Measurements from ENCODE around the gene LAMA4. TPM values are rescaled to one million over a fixed set of nuclear protein-coding genes. Genes with fewer than 3 reads are reported as not detected.
A peak's percentile ranks its signal among the peaks of the same experiment; 100 is the strongest.

LAMA4 gene
- total RNA-seq, 1 donor from 2014 or later = 44.8 TPM

DNA sequence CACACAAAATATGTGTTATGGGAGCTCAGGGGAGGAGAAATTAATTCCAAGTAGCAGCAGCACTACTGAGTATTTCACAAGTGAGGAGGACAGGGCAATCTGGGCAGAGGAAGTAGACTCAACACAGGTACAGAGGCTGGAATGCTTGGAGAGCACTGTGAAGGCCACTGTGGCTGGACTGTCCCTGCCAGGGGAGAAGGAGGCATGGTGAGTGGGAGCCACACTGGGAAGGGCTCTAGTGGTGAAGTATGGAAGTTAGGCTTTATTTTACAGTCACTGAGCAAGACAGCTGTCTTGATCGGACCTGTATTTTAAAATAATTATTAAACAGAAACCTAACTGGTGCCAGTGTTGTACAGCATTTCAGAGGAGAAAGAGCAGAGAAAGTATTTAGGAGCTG, 138.1 kb downstream of the LAMA4 start:
- H3K4me3 Mint-ChIP-seq = no peak overlapping the region
- no peaks in the 10 kb centered on the region for H3K36me3 Mint-ChIP-seq
- H3K27ac Mint-ChIP-seq = no peak overlapping the region
- no peaks in the 10 kb centered on the region for H3K4me1 Mint-ChIP-seq (ENCODE audit: unreplicated experiment)
- TF ChIP-seq, protein P1, sequence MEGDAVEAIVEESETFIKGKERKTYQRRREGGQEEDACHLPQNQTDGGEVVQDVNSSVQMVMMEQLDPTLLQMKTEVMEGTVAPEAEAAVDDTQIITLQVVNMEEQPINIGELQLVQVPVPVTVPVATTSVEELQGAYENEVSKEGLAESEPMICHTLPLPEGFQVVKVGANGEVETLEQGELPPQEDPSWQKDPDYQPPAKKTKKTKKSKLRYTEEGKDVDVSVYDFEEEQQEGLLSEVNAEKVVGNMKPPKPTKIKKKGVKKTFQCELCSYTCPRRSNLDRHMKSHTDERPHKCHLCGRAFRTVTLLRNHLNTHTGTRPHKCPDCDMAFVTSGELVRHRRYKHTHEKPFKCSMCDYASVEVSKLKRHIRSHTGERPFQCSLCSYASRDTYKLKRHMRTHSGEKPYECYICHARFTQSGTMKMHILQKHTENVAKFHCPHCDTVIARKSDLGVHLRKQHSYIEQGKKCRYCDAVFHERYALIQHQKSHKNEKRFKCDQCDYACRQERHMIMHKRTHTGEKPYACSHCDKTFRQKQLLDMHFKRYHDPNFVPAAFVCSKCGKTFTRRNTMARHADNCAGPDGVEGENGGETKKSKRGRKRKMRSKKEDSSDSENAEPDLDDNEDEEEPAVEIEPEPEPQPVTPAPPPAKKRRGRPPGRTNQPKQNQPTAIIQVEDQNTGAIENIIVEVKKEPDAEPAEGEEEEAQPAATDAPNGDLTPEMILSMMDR (conservative IDR thresholded peaks at IDR 0.05) = peak; percentile 46
- no peaks in the 10 kb centered on the region for H3K27me3 Mint-ChIP-seq
- H3K9me3 Mint-ChIP-seq = no peaks in the 10 kb centered on the region
- no peak for DNase-seq (ENCODE audit: extremely low spot score, unreplicated experiment)

DNA sequence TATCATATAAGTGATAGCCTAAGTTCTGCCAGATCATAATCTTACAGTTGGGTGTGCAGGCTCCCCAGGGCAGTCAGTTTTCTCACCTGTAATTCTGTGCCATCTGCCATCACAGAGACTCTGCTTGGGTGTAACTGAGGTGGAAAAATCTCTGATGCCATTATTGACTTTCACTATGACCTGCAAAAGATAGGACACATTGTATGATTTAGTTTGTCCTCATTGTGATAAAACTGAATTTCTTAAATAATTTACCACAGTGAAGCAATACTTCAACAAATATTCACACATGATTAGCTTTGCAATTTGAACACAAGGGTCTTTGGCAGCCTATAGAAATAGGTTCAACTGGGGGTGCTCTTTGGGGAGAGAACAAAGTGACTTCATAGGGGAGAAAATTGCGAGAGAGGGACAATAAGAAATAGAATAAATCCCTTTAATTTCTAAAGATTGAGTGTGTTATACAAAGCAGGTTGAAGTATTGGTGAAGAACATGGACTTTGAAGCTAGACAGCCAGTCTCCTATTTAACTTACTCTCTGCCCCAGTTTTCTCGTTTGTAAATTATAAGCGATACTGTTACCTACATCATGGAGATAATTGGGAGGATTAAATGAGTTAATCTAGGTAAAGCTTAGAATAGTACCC, 139.7 kb downstream of the LAMA4 start:
- Mint-ChIP-seq H3K4me3 (no peak overlapping the region), H3K36me3 (no peaks in the 10 kb centered on the region), H3K9me3 (no peaks in the 10 kb centered on the region), H3K27ac (no peak overlapping the region), H3K4me1 (ENCODE audit: unreplicated experiment) (no peaks in the 10 kb centered on the region), H3K27me3 (no peaks in the 10 kb centered on the region)
- no peak for DNase-seq (ENCODE audit: extremely low spot score, unreplicated experiment)
- TF ChIP-seq, protein P1 (conservative IDR thresholded peaks at IDR 0.05) = no peak

DNA sequence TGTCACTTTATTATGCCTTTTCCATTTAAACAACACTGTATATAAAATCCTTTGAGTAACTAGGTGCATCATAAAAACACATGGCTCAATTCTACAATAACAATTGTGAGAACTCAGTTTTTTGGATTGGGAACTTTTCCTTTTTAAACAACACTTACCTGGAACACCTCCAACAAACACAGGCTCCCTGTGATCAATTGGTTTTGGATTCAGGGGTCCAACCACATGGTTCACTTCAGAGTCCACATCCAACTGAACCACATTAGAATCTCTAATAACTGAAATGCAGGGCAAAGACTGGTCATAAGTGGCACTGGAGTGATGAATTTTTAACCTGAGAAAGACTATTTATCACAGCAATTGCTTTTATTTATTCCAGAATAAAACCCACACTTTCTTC, 140.4 kb downstream of the LAMA4 start:
- no peak for DNase-seq (ENCODE audit: extremely low spot score, unreplicated experiment)
- Mint-ChIP-seq H3K27ac (no peak overlapping the region), H3K36me3 (no peaks in the 10 kb centered on the region), H3K4me1 (ENCODE audit: unreplicated experiment) (peaks cover 6% of the 10 kb centered on the region), H3K9me3 (no peaks in the 10 kb centered on the region), H3K27me3 (no peaks in the 10 kb centered on the region), H3K4me3 (no peak overlapping the region)
- TF ChIP-seq, protein P1 (conservative IDR thresholded peaks at IDR 0.05) = no peak

DNA sequence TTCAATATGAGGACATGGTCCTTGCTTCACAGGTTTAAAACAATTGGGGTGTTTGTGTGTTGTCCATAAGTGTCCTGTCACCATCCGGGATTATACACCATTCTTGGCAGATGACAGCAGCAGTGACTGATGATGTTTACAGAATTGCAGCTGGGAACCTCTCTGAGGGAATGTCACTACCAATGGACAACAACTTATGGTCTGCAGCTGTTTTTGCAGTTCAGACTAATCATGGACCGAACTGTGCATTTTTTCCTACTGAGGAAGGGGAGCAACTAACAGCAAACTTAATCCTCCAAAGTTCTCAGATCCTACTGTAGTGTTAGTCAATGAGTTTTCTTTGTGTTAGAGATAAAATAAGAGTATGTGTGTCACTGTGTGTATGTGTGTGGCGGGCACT, 140.9 kb downstream of the LAMA4 start:
- Mint-ChIP-seq H3K27me3 (no peaks in the 10 kb centered on the region), H3K4me1 (ENCODE audit: unreplicated experiment) (peaks cover 6% of the 10 kb centered on the region), H3K27ac (no peak overlapping the region), H3K9me3 (no peaks in the 10 kb centered on the region), H3K4me3 (no peak overlapping the region), H3K36me3 (no peaks in the 10 kb centered on the region)
- TF ChIP-seq, protein P1 (conservative IDR thresholded peaks at IDR 0.05) = no peak
- DNase-seq (ENCODE audit: extremely low spot score, unreplicated experiment) = no peak

DNA sequence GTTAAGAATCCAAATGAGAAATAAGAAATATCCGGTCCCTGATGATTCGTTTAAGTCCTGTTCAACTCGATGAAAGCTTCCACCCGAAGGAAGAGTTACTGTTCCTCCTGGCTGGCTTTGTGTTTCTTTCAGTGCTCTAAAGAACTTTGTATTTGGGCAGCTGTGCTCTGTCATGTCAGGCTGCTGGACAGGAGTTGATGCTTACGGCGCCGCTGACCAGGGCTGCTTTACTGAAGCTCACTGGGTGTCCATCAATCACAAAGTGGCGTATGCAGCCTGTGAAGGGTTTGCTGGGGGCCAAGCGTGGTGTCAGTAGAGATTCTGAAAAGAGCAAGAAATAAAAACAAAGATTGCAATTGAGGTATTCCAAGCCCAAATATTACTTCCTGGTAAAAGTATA, 145.1 kb downstream of the LAMA4 start:
- H3K27me3 Mint-ChIP-seq = no peaks in the 10 kb centered on the region
- H3K4me1 Mint-ChIP-seq (ENCODE audit: unreplicated experiment) = peaks cover 6% of the 10 kb centered on the region
- H3K4me3 Mint-ChIP-seq = no peak overlapping the region
- H3K27ac Mint-ChIP-seq = no peak overlapping the region
- DNase-seq (ENCODE audit: extremely low spot score, unreplicated experiment) = no peak
- peaks cover 16% of the 10 kb centered on the region for H3K36me3 Mint-ChIP-seq
- TF ChIP-seq, protein P1 (conservative IDR thresholded peaks at IDR 0.05) = no peak
- peaks cover 10% of the 10 kb centered on the region for H3K9me3 Mint-ChIP-seq
